Neuronal stem cell (in vitro differentiated cells): ENCODE measurements around the gene ZNRD2.
A peak's percentile ranks its signal among the peaks of the same experiment; 100 is the strongest.

Experiments used
- DNase-seq: peaks from one replicate; pipeline ENCODE4 v3.0.0-alpha.2; 2013; ENCODE audit warnings: low spot score
- H2AFZ ChIP-seq: one replicate; pipeline ENCODE4 v1.6.1; 2013; ENCODE audit warnings: mild to moderate bottlenecking, low read length, inconsistent platforms
- H2AK5ac ChIP-seq: 2 replicates; pipeline ENCODE4 v1.6.1; 2013; ENCODE audit warnings: low read depth, mild to moderate bottlenecking, inconsistent platforms, low read length, moderate library complexity, mixed read lengths
- H2BK120ac ChIP-seq: 2 replicates; pipeline ENCODE4 v1.6.1; 2013; ENCODE audit warnings: low read depth, mild to moderate bottlenecking, inconsistent platforms, low read length, moderate library complexity, mixed read lengths
- H2BK12ac ChIP-seq: one replicate; pipeline ENCODE4 v1.6.1; 2013; ENCODE audit warnings: low read length, inconsistent platforms
- H2BK15ac ChIP-seq: 2 replicates; pipeline ENCODE4 v1.6.1; 2013; ENCODE audit warnings: mild to moderate bottlenecking, low read length, inconsistent platforms, mixed read lengths
- H2BK5ac ChIP-seq: one replicate; pipeline ENCODE4 v1.6.1; 2013; ENCODE audit warnings: inconsistent platforms, mild to moderate bottlenecking, low read length, moderate library complexity
- H3K14ac ChIP-seq: one replicate; pipeline ENCODE4 v1.6.1; 2013; ENCODE audit warnings: low read length, inconsistent platforms
- H3K18ac ChIP-seq: 2 replicates; pipeline ENCODE4 v1.6.1; 2013; ENCODE audit warnings: low read length, inconsistent platforms
- H3K23ac ChIP-seq: 2 replicates; pipeline ENCODE4 v1.6.1; 2013; ENCODE audit warnings: low read depth, mild to moderate bottlenecking, mixed read lengths, low read length, inconsistent platforms; ENCODE audit not compliant: poor library complexity
- H3K27ac ChIP-seq: replicated peaks from 3 replicates; pipeline ENCODE4 v1.5.1; 2013; ENCODE audit warnings: low read length, inconsistent platforms
- H3K27me3 ChIP-seq, 3 experiments: 2 replicates each; pipeline ENCODE4 v1.6.1; 2013; ENCODE audit warnings: low read length in 3 of 3, mild to moderate bottlenecking in 2 of 3, inconsistent platforms in 1 of 3, low read depth in 1 of 3, mixed read lengths in 1 of 3, moderate library complexity in 1 of 3; ENCODE audit not compliant: control insufficient read depth in 3 of 3, insufficient read depth in 3 of 3
- H3K36me3 ChIP-seq, 2 donors: replicated peaks in 1 of 2; 2 replicates each; pipeline ENCODE4 v1.6.1; 2013; ENCODE audit warnings: low read length in 2 of 2; ENCODE audit not compliant: control insufficient read depth in 2 of 2, insufficient read depth in 2 of 2
- H3K4ac ChIP-seq: 2 replicates; pipeline ENCODE4 v1.6.1; 2013; ENCODE audit warnings: inconsistent platforms, mild to moderate bottlenecking, low read length, moderate library complexity
- H3K4me1 ChIP-seq, 2 donors: 1 replicate in 1 of 2; 2 replicates in 1 of 2; pipeline ENCODE4 v1.6.1; 2013; ENCODE audit warnings: low read length in 2 of 2, low read depth in 1 of 2; ENCODE audit not compliant: control insufficient read depth in 2 of 2, insufficient read depth in 1 of 2
- H3K4me2 ChIP-seq: one replicate; pipeline ENCODE4 v1.6.1; 2013; ENCODE audit warnings: mild to moderate bottlenecking, low read length, inconsistent platforms; ENCODE audit not compliant: insufficient read depth, poor library complexity, severe bottlenecking
- H3K4me3 ChIP-seq, 2 donors: 2 replicates each; pipeline ENCODE4 v1.5.1; 2013; ENCODE audit warnings: low read length in 2 of 2, mild to moderate bottlenecking in 2 of 2, inconsistent platforms in 1 of 2, moderate library complexity in 1 of 2
- H3K79me1 ChIP-seq: one replicate; pipeline ENCODE4 v1.6.1; 2013; ENCODE audit warnings: low read depth, mild to moderate bottlenecking, inconsistent platforms, low read length, moderate library complexity
- H3K9ac ChIP-seq: one replicate; pipeline ENCODE4 v1.6.1; 2013; ENCODE audit warnings: mild to moderate bottlenecking, low read depth, low read length, inconsistent platforms; ENCODE audit not compliant: poor library complexity
- H3K9me3 ChIP-seq, 2 donors: replicated peaks in 1 of 2; 2 replicates each; pipeline versions ENCODE3 to v1.6.1; 2013; ENCODE audit warnings: low read length in 2 of 2, mild to moderate bottlenecking in 2 of 2, inconsistent platforms in 1 of 2, low read depth in 1 of 2, mixed read lengths in 1 of 2, moderate library complexity in 1 of 2; ENCODE audit not compliant: control insufficient read depth in 2 of 2, insufficient read depth in 1 of 2
- H4K8ac ChIP-seq: one replicate; pipeline ENCODE4 v1.6.1; 2013; ENCODE audit warnings: low read depth, mild to moderate bottlenecking, inconsistent platforms, low read length, moderate library complexity
- H4K91ac ChIP-seq: one replicate; pipeline ENCODE4 v1.6.1; 2013; ENCODE audit warnings: low read length, low read depth, mild to moderate bottlenecking, inconsistent platforms; ENCODE audit not compliant: poor library complexity
- WGBS, 2 donors: extraction: QIAGEN DNeasy Blood & Tissue Kit; methylation state at CpG; one replicate each; pipeline ENCODE4 v1.1.7; 2013; ENCODE audit warnings: missing lambda C conversion rate in 2 of 2, mixed read lengths in 1 of 2; ENCODE audit not compliant: insufficient read length in 2 of 2, insufficient replicate concordance in 1 of 2; ENCODE audit errors: extremely low coverage in 2 of 2; 5-methylcytosine and 5-hydroxymethylcytosine counted together

The ZNRD2 gene

DNA sequence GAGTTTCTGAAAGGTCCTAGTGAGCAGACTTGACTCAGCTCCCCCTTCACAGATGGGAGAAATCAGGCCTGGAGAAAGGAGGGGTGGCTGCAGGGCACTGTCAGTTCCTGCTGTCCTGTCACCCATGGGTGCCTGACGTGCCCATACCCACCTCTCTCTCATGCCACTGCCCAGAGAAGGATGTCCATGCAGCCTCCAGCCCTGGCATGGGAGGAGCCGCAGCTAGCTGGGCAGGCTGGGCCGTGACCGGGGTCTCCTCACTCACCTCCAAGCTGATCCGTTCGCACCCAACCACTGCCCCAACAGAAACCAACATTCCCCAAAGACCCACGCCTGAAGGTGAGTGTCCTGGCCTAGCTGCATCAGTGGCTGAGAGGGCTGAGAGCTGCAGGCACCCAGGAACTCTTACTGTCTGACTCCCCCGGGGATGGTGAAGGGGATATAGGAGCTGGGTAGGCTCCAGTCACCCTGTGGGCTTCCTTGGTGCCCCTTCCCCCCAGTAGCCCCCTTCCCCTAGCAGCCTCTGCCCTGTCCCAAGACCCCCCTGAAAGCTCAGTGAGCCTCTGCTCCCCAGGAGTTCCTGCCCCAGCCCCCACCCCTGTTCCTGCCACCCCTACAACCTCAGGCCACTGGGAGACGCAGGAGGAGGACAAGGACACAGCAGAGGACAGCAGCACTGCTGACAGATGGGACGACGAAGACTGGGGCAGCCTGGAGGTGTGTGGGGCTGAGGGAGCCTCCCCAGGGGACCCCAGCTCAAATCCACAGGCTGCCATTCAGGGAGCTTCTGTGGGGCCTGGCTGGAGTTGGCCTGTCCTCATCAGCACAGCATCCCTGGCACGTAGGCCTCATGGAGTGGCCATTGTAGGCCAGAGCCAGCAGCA is 33.6 kb upstream of the ZNRD2 start:
- H4K91ac ChIP-seq, result no peak overlapping the region
- H3K23ac ChIP-seq, result peak overlapping the region; percentile 65
- no peak overlapping the region for H2AFZ ChIP-seq
- WGBS, 2 donors, result no CpG with 5 or more reads among the region's 12 CpGs
- peak overlapping the region in 1 of 2 donors; percentile 23 for H3K4me3 ChIP-seq
- H3K4ac ChIP-seq, result no peak overlapping the region
- H2BK5ac ChIP-seq, result no peak overlapping the region
- peaks cover 0 to 35% (median 13%) of the 10 kb centered on the region in 3 experiments for H3K27me3 ChIP-seq
- H2BK12ac ChIP-seq, result no peak overlapping the region
- no peak overlapping the region for H3K14ac ChIP-seq
- H3K9me3 ChIP-seq, result no peaks in the 10 kb centered on the region
- DNase-seq, result no peak
- peaks cover 0 to 10% of the 10 kb centered on the region in 2 donors for H3K4me1 ChIP-seq
- no peak overlapping the region for H3K18ac ChIP-seq
- H2AK5ac ChIP-seq, result no peak overlapping the region
- H4K8ac ChIP-seq, result no peak overlapping the region
- no peak overlapping the region for H2BK15ac ChIP-seq
- H3K27ac ChIP-seq, result no peak overlapping the region
- no peak overlapping the region for H2BK120ac ChIP-seq
- H3K9ac ChIP-seq, result peak overlapping the region; percentile 54
- no peak overlapping the region for H3K4me2 ChIP-seq
- H3K36me3 ChIP-seq, result peaks cover 33 to 60% of the 10 kb centered on the region in 2 donors
- peaks cover 3% of the 10 kb centered on the region for H3K79me1 ChIP-seq

DNA sequence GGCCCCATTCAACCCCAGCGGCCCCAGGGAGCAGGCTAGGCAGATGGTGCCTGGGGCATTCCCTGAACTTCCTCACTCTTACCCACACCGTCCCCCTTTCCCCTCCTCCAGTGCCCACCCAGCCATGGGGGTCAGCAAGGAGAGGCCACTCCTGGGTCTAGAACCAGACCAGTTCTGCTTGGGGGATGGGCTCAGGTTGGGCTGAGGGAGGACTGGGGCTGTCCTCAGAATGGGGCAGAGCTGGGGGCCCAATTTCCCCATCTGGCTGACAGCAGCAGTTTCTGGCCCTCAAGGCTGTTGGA is 33.0 kb upstream of the ZNRD2 start:
- no peak overlapping the region for H3K18ac ChIP-seq
- no peak overlapping the region for H3K4ac ChIP-seq
- H3K4me1 ChIP-seq, result peaks cover 0 to 10% of the 10 kb centered on the region in 2 donors
- no peak overlapping the region for H3K14ac ChIP-seq
- H3K27me3 ChIP-seq, result peaks cover 0 to 38% (median 13%) of the 10 kb centered on the region in 3 experiments
- H2AFZ ChIP-seq, result no peak overlapping the region
- H4K91ac ChIP-seq, result no peak overlapping the region
- DNase-seq, result no peak
- no peak overlapping the region for H3K4me2 ChIP-seq
- H3K79me1 ChIP-seq, result peaks cover 3% of the 10 kb centered on the region
- no peak overlapping the region for H2AK5ac ChIP-seq
- peaks cover 30 to 59% of the 10 kb centered on the region in 2 donors for H3K36me3 ChIP-seq
- H3K9me3 ChIP-seq, result no peaks in the 10 kb centered on the region
- WGBS, 2 donors, result no CpG with 5 or more reads among the region's 2 CpGs
- H2BK120ac ChIP-seq, result no peak overlapping the region
- no peak overlapping the region for H3K27ac ChIP-seq
- H4K8ac ChIP-seq, result no peak overlapping the region
- no peak overlapping the region for H3K9ac ChIP-seq
- H3K23ac ChIP-seq, result peak overlapping the region; percentile 65
- H2BK5ac ChIP-seq, result no peak overlapping the region
- H3K4me3 ChIP-seq, result no peak overlapping the region
- H2BK15ac ChIP-seq, result no peak overlapping the region
- H2BK12ac ChIP-seq, result no peak overlapping the region

DNA sequence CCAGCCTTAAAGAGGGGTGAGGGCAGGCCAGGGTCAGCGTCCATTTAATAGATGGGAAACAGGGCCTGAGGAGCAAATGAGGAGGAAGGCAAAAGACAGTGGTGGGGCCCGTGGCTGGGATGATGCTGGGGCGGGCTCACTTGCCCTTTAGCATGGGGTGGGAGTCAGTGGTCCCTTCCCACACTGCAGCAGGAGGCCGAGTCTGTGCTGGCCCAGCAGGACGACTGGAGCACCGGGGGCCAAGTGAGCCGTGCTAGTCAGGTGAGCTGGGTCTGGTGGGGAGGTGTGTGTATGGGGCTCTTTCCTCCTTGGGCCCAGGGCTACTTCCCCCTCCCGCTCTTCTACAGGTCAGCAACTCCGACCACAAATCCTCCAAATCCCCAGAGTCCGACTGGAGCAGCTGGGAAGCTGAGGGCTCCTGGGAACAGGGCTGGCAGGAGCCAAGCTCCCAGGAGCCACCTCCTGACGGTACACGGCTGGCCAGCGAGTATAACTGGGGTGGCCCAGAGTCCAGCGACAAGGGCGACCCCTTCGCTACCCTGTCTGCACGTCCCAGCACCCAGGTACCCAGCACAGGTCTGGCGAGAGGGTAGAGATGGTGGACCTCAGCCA is 32.6 kb upstream of the ZNRD2 start:
- no peak overlapping the region for H4K91ac ChIP-seq
- no peak overlapping the region for H3K9ac ChIP-seq
- no peak overlapping the region for H2AFZ ChIP-seq
- peaks cover 0 to 38% (median 13%) of the 10 kb centered on the region in 3 experiments for H3K27me3 ChIP-seq
- no peak overlapping the region for H2BK12ac ChIP-seq
- H2BK120ac ChIP-seq, result no peak overlapping the region
- H2BK5ac ChIP-seq, result no peak overlapping the region
- H3K4me1 ChIP-seq, result peaks cover 0 to 10% of the 10 kb centered on the region in 2 donors
- H3K36me3 ChIP-seq, result peaks cover 26 to 57% of the 10 kb centered on the region in 2 donors
- no peak overlapping the region for H4K8ac ChIP-seq
- no peak overlapping the region for H3K4ac ChIP-seq
- H2AK5ac ChIP-seq, result peak overlapping the region; percentile 28
- H3K14ac ChIP-seq, result no peak overlapping the region
- H3K9me3 ChIP-seq, result no peaks in the 10 kb centered on the region
- WGBS, 2 donors, result no CpG with 5 or more reads among the region's 18 CpGs
- no peak for DNase-seq
- H3K27ac ChIP-seq, result no peak overlapping the region
- H3K18ac ChIP-seq, result no peak overlapping the region
- H3K4me2 ChIP-seq, result no peak overlapping the region
- peak overlapping the region; percentile 89 for H3K23ac ChIP-seq
- H2BK15ac ChIP-seq, result no peak overlapping the region
- H3K4me3 ChIP-seq, result no peak overlapping the region
- H3K79me1 ChIP-seq, result peaks cover 3% of the 10 kb centered on the region

- Histone ChIP-seq H4K8ac (no peak overlapping the region), H3K79me1 (peaks cover 3% of the 10 kb centered on the region), H3K9ac (no peak overlapping the region), H2BK120ac (no peak overlapping the region), H3K4me3 (no peak overlapping the region), H3K36me3 (peaks cover 24 to 54% of the 10 kb centered on the region in 2 donors), H3K18ac (no peak overlapping the region), H2AK5ac (peak overlapping the region; percentile 28), H3K14ac (no peak overlapping the region), H3K4ac (no peak overlapping the region), H3K27me3 (peaks cover 0 to 38% (median 13%) of the 10 kb centered on the region in 3 experiments), H2BK5ac (peak overlapping the region; percentile 60), H3K23ac (peak overlapping the region; percentile 89), H2BK15ac (no peak overlapping the region), H3K27ac (no peak overlapping the region), H4K91ac (no peak overlapping the region), H2AFZ (no peak overlapping the region), H3K4me2 (no peak overlapping the region), H3K4me1 (peaks cover 0 to 10% of the 10 kb centered on the region in 2 donors), H2BK12ac (no peak overlapping the region), H3K9me3 (no peaks in the 10 kb centered on the region)
- DNase-seq, result no peak
- WGBS, 2 donors, result no CpG with 5 or more reads among the region's 43 CpGs
These were observed 31.9 kb upstream of the ZNRD2 start for GRCh38 chr11:65538232-65538914.
